B cell (primary cell): ENCODE data around the gene GRID2. TPM values are rescaled to one million over a fixed set of nuclear protein-coding genes. Genes with fewer than 3 reads are reported as not detected.

Experiments used
- ATAC-seq: fragments of 200-7000 bp; cut with Tn5 transposase; one replicate; pipeline ENCODE4 v1.10.0; 2021; ENCODE audit warnings: low read depth, mild to moderate bottlenecking, moderate number of reproducible peaks, moderate library complexity
- CTCF ChIA-PET: fragments of 350-600 bp; sonication (Branson Sonifier 250); formaldehyde crosslinking; loops from one replicate; lab custom pipeline; 2021; ENCODE audit warnings: antibody characterized with exemption, inconsistent platforms; lab: Charles Lee
- POLR2A ChIA-PET: fragments of 350-600 bp; sonication (Branson Sonifier 250); formaldehyde crosslinking; loops from one replicate; lab custom pipeline; 2021; ENCODE audit warnings: antibody characterized with exemption; lab: Charles Lee
- DNase-seq: peaks from one replicate; pipeline ENCODE4 v3.0.0; 2013
- H2AFZ ChIP-seq: 2 replicates; pipeline ENCODE4 v1.6.1; 2012; ENCODE audit warnings: mild to moderate bottlenecking, low read depth, low read length; ENCODE audit not compliant: insufficient read depth, poor library complexity, severe bottlenecking
- H3K27ac ChIP-seq, 2 donors: 1 replicate in 1 of 2; 2 replicates in 1 of 2; pipeline ENCODE4 v1.5.1; 2012 to 2013; ENCODE audit warnings: low read length in 2 of 2, mild to moderate bottlenecking in 2 of 2, moderate library complexity in 1 of 2
- H3K27me3 ChIP-seq, 4 experiments: fragments of 200-600 bp in 1 of 4; sonication (generic) in 1 of 4; replicated peaks in 1 of 4; 1 replicate in 2 of 4; 2 replicates in 2 of 4; pipeline versions ENCODE4 v1.6.1 to v1.7.0; 2013 to 2016; ENCODE audit warnings: low read length in 3 of 4, mild to moderate bottlenecking in 2 of 4, mixed read lengths in 1 of 4, moderate library complexity in 1 of 4; ENCODE audit not compliant: insufficient read depth in 4 of 4, control insufficient read depth in 3 of 4; ENCODE audit errors: control extremely low read depth in 1 of 4
- H3K36me3 ChIP-seq, 2 experiments: replicated peaks in 1 of 2; 1 replicate in 1 of 2; 2 replicates in 1 of 2; pipeline versions ENCODE4 v1.6.1 to v1.7.1; 2013; ENCODE audit warnings: low read length in 1 of 2; ENCODE audit not compliant: insufficient read depth in 2 of 2, control insufficient read depth in 1 of 2; ENCODE audit errors: control extremely low read depth in 1 of 2, extremely low read depth in 1 of 2
- H3K4me1 ChIP-seq, 2 donors: fragments of 200-600 bp in 1 of 2; sonication (generic) in 1 of 2; 1 replicate in 1 of 2; 2 replicates in 1 of 2; pipeline versions ENCODE4 v1.5.1 to v1.6.1; 2013 to 2017; ENCODE audit warnings: low read length in 2 of 2; ENCODE audit not compliant: control insufficient read depth in 2 of 2, insufficient read depth in 2 of 2
- H3K4me2 ChIP-seq: replicated peaks from 2 replicates; pipeline ENCODE3; 2012; ENCODE audit warnings: mild to moderate bottlenecking, low read depth, low read length; ENCODE audit not compliant: poor library complexity, severe bottlenecking
- H3K4me3 ChIP-seq, 5 experiments: fragments of 200-600 bp in 1 of 5; sonication (generic) in 1 of 5; 1 replicate in 3 of 5; 2 replicates in 2 of 5; pipeline versions ENCODE4 v1.5.1 to v1.7.0; 2011 to 2016; ENCODE audit warnings: low read length in 4 of 5, mild to moderate bottlenecking in 4 of 5, low read depth in 2 of 5, control low read depth in 1 of 5, moderate library complexity in 1 of 5; ENCODE audit not compliant: insufficient read depth in 1 of 5; ENCODE audit errors: control extremely low read depth in 1 of 5, extremely low read depth in 1 of 5
- H3K79me2 ChIP-seq: fragments of 200-600 bp; sonication (generic); one replicate; pipeline ENCODE4 v1.6.0; 2016; ENCODE audit warnings: low read length; ENCODE audit not compliant: control insufficient read depth, insufficient read depth
- H3K9ac ChIP-seq: fragments of 200-600 bp; sonication (generic); 2 replicates; pipeline ENCODE4 v1.6.1; 2017; ENCODE audit warnings: mild to moderate bottlenecking, low read length, moderate library complexity
- H3K9me3 ChIP-seq, 3 donors: one replicate each; pipeline versions ENCODE4 v1.6.1 to v1.7.1; 2013; ENCODE audit warnings: low read length in 2 of 3; ENCODE audit not compliant: control insufficient read depth in 2 of 3, insufficient read depth in 1 of 3; ENCODE audit errors: control extremely low read depth in 1 of 3
- H4K20me1 ChIP-seq: 2 replicates; pipeline ENCODE4 v1.6.0; 2012; ENCODE audit warnings: mild to moderate bottlenecking, low read length; ENCODE audit not compliant: insufficient read depth, control insufficient read depth, poor library complexity, severe bottlenecking
- H3K27ac Mint-ChIP-seq: one replicate; pipeline ENCODE4 v1.8.0; 2021; ENCODE audit warnings: mixed read lengths
- H3K27me3 Mint-ChIP-seq: one replicate; pipeline ENCODE4 v1.8.0; 2021; ENCODE audit warnings: mixed read lengths
- H3K4me1 Mint-ChIP-seq: one replicate; pipeline ENCODE4 v1.8.0; 2021; ENCODE audit warnings: mixed read lengths
- H3K4me3 Mint-ChIP-seq: one replicate; pipeline ENCODE4 v1.8.0; 2021; ENCODE audit warnings: mixed read lengths
- H3K9me3 Mint-ChIP-seq: one replicate; pipeline ENCODE4 v1.8.0; 2022; ENCODE audit warnings: mixed read lengths; ENCODE audit not compliant: insufficient read depth
- EZH2 ChIP-seq: IDR thresholded peaks from 2 replicates; pipeline ENCODE4 v1.6.1; 2012; ENCODE audit warnings: borderline replicate concordance, low read depth, mild to moderate bottlenecking, moderate library complexity, low read length; ENCODE audit not compliant: insufficient read depth, poor library complexity, severe bottlenecking
- WGBS: methylation state at CpG from one replicate; pipeline ENCODE4 v1.1.5; 2013; ENCODE audit warnings: missing lambda C conversion rate; ENCODE audit not compliant: insufficient coverage; 5-methylcytosine and 5-hydroxymethylcytosine counted together
- intact Hi-C: fragments of 100-400 bp; cut with micrococcal nuclease; formaldehyde crosslinking; loops from one replicate; pipeline ENCODE4 v1.10.0; 2022
- polyA plus RNA-seq: library from polyadenylated mRNA; depleted of rRNA; stranded (reverse); fragments of >200 nt; gene quantifications from 2 replicates; pipeline ENCODE4 v1.2.3, GENCODE V29; 2012
- total RNA-seq, 2 donors: library from RNA; stranded (reverse); fragments of 120-200 nt in 1 of 2; gene quantifications; 1 replicate in 1 of 2; 2 replicates in 1 of 2; pipeline versions ENCODE4 v1.2.3 to v1.2.4, GENCODE V29; 2013 to 2022
- TF ChIP-seq, protein P1 (sequence below): fragments of 200-600 bp; IDR thresholded peaks from one replicate; pipeline ENCODE4 v1.8.0; 2022; ENCODE audit warnings: antibody characterized with exemption, mild to moderate bottlenecking

Gene GRID2
- total and polyA plus RNA-seq, 2 donors (not counting 1 experiment from before 2014, with no cell fraction given), result not detected

DNA sequence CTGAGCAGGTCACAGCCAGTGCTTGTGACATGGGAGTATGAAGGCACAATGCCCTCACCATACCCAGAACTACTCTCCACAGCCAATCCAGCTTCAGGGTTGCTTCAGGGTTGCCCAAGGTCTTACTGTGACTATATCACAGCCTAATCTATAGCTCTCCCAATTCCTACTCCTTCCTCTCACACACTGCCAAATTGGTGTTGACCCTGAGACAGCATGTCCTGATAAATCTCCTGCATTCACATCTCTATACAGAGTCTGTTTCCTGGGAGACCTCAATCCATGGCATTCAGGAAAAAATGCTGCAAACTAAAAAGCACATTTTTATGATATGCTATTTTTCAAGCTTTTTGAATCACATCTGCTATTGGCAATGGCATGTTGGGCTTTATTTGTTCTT, 456.7 kb downstream of the GRID2 start:
- no peaks in the 10 kb centered on the region for H3K4me1 Mint-ChIP-seq
- no peak for DNase-seq

DNA sequence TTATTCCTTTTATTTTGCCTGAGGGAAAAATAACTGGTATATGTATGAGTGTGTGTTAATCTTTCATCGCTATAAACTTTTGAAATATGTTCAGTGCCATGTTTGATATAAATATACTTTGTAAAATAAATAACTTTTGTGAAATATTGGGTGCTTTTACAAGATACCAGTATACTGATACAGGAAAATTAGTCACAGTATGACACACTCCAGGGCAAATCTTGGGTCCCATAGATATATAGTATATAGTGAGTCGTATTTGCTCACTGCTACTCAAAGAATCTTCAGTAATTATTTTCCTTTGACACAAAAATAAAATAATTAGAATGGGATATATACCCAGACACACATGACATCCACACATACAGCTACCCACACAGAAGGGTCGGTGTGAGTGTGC, 472.3 kb downstream of the GRID2 start:
- WGBS, result no CpG with 5 or more reads among the region's 3 CpGs

More for the DNA sequence above, 456.7 kb downstream of the GRID2 start:
- Histone ChIP-seq H3K9me3 (no peaks in the 10 kb centered on the region), H4K20me1 (no peaks in the 10 kb centered on the region), H3K4me1 (no peaks in the 10 kb centered on the region), H3K4me3 (no peak overlapping the region), H3K36me3 (no peaks in the 10 kb centered on the region), H2AFZ (no peak overlapping the region), H3K4me2 (no peak overlapping the region), H3K9ac (no peak overlapping the region), H3K27me3 (no peaks in the 10 kb centered on the region), H3K27ac (no peak overlapping the region), H3K79me2 (no peaks in the 10 kb centered on the region)
- TF ChIP-seq, protein P1, sequence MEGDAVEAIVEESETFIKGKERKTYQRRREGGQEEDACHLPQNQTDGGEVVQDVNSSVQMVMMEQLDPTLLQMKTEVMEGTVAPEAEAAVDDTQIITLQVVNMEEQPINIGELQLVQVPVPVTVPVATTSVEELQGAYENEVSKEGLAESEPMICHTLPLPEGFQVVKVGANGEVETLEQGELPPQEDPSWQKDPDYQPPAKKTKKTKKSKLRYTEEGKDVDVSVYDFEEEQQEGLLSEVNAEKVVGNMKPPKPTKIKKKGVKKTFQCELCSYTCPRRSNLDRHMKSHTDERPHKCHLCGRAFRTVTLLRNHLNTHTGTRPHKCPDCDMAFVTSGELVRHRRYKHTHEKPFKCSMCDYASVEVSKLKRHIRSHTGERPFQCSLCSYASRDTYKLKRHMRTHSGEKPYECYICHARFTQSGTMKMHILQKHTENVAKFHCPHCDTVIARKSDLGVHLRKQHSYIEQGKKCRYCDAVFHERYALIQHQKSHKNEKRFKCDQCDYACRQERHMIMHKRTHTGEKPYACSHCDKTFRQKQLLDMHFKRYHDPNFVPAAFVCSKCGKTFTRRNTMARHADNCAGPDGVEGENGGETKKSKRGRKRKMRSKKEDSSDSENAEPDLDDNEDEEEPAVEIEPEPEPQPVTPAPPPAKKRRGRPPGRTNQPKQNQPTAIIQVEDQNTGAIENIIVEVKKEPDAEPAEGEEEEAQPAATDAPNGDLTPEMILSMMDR, result no peak
- TF ChIP-seq EZH2, result no peak
- no peak overlapping the region for H3K27ac Mint-ChIP-seq
- no peaks in the 10 kb centered on the region for H3K27me3 Mint-ChIP-seq
- CTCF ChIA-PET, result no interaction called here
- intact Hi-C loops, result no loop called here
- no peaks in the 10 kb centered on the region for H3K9me3 Mint-ChIP-seq
- H3K4me3 Mint-ChIP-seq, result no peak overlapping the region
- no peak for ATAC-seq
- POLR2A ChIA-PET, result no interaction called here

More for the DNA sequence above, 472.3 kb downstream of the GRID2 start:
- intact Hi-C loops, result no loop called here
- no peak for TF ChIP-seq EZH2
- TF ChIP-seq, protein P1, result no peak
- H2AFZ ChIP-seq, result no peak overlapping the region
- no peak overlapping the region for H3K4me3 ChIP-seq
- H3K9me3 ChIP-seq, result peaks cover 0 to 2% (median 0%) of the 10 kb centered on the region in 3 donors
- H3K4me2 ChIP-seq, result no peak overlapping the region
- Mint-ChIP-seq H3K9me3 (no peaks in the 10 kb centered on the region), H3K4me1 (no peaks in the 10 kb centered on the region), H3K4me3 (no peak overlapping the region), H3K27ac (no peak overlapping the region), H3K27me3 (no peaks in the 10 kb centered on the region)
- no peak overlapping the region for H3K9ac ChIP-seq
- POLR2A ChIA-PET, result no interaction called here
- H3K4me1 ChIP-seq, result no peaks in the 10 kb centered on the region
- H3K27me3 ChIP-seq, result no peaks in the 10 kb centered on the region
- no peaks in the 10 kb centered on the region for H4K20me1 ChIP-seq
- CTCF ChIA-PET, result no interaction called here
- no peaks in the 10 kb centered on the region for H3K36me3 ChIP-seq
- no peaks in the 10 kb centered on the region for H3K79me2 ChIP-seq
- ATAC-seq (no peak), DNase-seq (no peak)
- H3K27ac ChIP-seq, result no peak overlapping the region
